ENCODE measurements around the gene WDR46. TPM values are rescaled to one million over a fixed set of nuclear protein-coding genes. Genes with fewer than 3 reads are reported as not detected.
A peak's percentile ranks its signal among the peaks of the same experiment; 100 is the strongest.

The WDR46 gene
- total RNA-seq, 1 donor from 2014 or later: 63.7 TPM

DNA sequence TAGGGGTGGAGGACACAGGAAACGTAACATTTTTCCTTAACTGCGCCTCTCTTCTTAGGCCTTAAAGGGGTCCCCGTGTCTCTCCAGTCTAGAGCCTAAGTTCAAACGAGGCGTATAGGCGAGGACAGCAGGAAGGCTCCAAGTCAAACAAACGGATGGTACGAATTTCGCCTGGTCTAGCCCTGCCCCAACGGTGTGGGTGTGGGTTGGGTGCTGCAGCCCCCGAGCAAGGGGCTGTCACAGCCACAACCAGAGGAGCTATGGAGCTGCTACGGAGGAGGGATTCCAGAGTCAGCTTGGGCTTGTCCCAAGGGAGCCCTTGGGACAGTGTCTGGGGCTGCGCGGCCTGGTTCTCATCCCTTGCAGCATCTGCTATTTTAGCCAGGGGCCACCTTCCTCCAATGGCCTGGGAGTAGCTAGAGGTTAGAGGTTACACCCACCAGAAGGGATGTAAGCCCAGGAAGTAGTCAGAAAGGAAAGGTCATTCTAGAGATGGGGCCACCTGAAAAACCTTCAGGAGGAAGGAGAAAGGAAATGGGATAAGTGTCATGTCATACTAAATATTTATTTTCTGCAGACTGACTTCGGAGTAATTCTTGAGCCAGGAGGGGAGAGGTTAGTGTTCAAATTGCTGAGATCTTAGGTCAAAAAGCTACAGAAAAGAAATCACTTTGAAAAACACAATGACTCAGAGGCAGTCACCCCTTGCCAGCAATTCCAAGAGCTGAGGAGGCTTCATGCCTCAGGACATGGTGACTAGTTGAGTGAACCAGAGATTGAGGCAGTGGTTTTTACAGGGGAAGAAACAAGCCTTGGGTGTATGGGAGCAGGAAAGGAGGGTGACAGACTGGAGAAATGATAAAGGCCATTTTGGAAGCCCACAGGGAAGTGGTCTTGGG is 39.1 kb downstream of the WDR46 start:
- H3K27ac ChIP-seq (ENCODE audit: low read depth, low read length): peak overlapping the region; percentile 83
- peak overlapping the region; percentile 83 for H2AFZ ChIP-seq (ENCODE audit: low read depth, low read length)
- Mint-ChIP-seq H3K9me3 (ENCODE audit: unreplicated experiment) (peaks cover 4% of the 10 kb centered on the region), H3K27me3 (ENCODE audit: low read depth, unreplicated experiment) (peaks cover 3% of the 10 kb centered on the region), H3K27ac (ENCODE audit: unreplicated experiment) (peak overlapping the region; percentile 89), H3K4me3 (ENCODE audit: unreplicated experiment) (peak overlapping the region; percentile 84), H3K4me1 (ENCODE audit: low read depth, unreplicated experiment) (peaks cover 26% of the 10 kb centered on the region), H3K36me3 (ENCODE audit: low read depth, unreplicated experiment) (peaks cover 8% of the 10 kb centered on the region)
- peak overlapping the region; percentile 88 for H3K9ac ChIP-seq (ENCODE audit: low read length)
- peaks cover 6% of the 10 kb centered on the region for H3K36me3 ChIP-seq (ENCODE audit: insufficient read depth, low read length)
- TF ChIP-seq, protein P1, sequence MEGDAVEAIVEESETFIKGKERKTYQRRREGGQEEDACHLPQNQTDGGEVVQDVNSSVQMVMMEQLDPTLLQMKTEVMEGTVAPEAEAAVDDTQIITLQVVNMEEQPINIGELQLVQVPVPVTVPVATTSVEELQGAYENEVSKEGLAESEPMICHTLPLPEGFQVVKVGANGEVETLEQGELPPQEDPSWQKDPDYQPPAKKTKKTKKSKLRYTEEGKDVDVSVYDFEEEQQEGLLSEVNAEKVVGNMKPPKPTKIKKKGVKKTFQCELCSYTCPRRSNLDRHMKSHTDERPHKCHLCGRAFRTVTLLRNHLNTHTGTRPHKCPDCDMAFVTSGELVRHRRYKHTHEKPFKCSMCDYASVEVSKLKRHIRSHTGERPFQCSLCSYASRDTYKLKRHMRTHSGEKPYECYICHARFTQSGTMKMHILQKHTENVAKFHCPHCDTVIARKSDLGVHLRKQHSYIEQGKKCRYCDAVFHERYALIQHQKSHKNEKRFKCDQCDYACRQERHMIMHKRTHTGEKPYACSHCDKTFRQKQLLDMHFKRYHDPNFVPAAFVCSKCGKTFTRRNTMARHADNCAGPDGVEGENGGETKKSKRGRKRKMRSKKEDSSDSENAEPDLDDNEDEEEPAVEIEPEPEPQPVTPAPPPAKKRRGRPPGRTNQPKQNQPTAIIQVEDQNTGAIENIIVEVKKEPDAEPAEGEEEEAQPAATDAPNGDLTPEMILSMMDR (IDR thresholded peaks at IDR 0.05; ENCODE audit: insufficient read depth, low read depth, low read length): no peak
- TF ChIP-seq EZH2 (IDR thresholded peaks at IDR 0.05; ENCODE audit: insufficient read depth, low read length): no peak
- no peaks in the 10 kb centered on the region for H3K27me3 ChIP-seq (ENCODE audit: insufficient read depth, low read length)
- DNase-seq (ENCODE audit: low read depth) (peak; percentile 76), FAIRE-seq (peak; percentile 34)
- H3K4me3 ChIP-seq (ENCODE audit: insufficient read depth, low read depth, low read length): peak overlapping the region; percentile 64
- H3K79me2 ChIP-seq (ENCODE audit: insufficient read depth, low read length): no peaks in the 10 kb centered on the region
- H3K4me2 ChIP-seq (ENCODE audit: low read length): peak overlapping the region; percentile 99
- H3K9me3 ChIP-seq (ENCODE audit: insufficient read depth, low read depth, low read length): no peaks in the 10 kb centered on the region
- peaks cover 3% of the 10 kb centered on the region for H4K20me1 ChIP-seq (ENCODE audit: insufficient read depth, low read length)
- H3K4me1 ChIP-seq (ENCODE audit: insufficient read depth, low read length): peaks cover 31% of the 10 kb centered on the region

DNA sequence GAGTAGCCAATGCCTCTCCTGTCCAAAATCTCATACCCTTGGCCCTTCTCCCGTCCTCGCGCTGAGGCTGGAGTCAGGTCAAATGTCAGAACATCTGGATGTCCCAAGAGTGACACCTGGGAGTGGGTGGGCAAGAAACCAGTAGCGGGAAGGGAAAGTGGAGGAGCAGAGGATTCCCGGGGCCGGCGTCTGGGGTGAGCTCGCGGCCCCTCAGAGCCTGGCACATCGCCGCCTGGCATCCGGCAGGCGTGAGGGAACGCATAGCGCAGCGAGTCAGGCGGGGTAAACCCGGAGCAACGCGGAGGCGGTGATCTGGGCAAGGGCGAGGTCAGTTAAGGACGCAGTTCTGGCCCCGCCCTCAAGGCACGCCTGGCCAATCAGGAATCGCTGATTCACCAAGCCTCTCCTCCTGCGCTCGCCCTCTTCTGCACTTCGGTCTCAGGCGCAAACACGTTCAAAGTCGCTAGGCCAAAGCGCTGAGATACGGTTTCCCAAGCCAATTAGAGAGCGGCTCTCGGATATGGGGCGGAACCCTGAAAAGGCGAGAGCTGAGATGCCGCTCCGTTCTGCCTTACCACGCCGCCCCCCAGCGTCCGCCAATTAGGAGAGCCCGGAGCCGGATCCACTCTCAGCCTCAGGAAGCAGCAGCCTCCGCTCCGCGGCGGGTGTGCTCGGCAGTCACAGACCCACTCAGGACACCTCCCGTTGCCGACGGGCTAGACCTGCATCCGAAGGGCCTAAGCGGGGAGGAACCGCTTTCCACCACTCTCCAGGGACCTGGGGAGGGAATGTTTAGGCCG is 39.9 kb downstream of the WDR46 start:
- Histone ChIP-seq H3K9ac (ENCODE audit: low read length) (peak overlapping the region; percentile 88), H3K79me2 (ENCODE audit: insufficient read depth, low read length) (no peaks in the 10 kb centered on the region), H4K20me1 (ENCODE audit: insufficient read depth, low read length) (peaks cover 3% of the 10 kb centered on the region), H3K36me3 (ENCODE audit: insufficient read depth, low read length) (peaks cover 6% of the 10 kb centered on the region), H2AFZ (ENCODE audit: low read depth, low read length) (peak overlapping the region; percentile 83), H3K4me3 (ENCODE audit: insufficient read depth, low read depth, low read length) (peak overlapping the region; percentile 68), H3K4me2 (ENCODE audit: low read length) (peak overlapping the region; percentile 99), H3K4me1 (ENCODE audit: insufficient read depth, low read length) (peaks cover 31% of the 10 kb centered on the region), H3K27ac (ENCODE audit: low read depth, low read length) (peak overlapping the region; percentile 83), H3K9me3 (ENCODE audit: insufficient read depth, low read depth, low read length) (no peaks in the 10 kb centered on the region), H3K27me3 (ENCODE audit: insufficient read depth, low read length) (no peaks in the 10 kb centered on the region)
- Mint-ChIP-seq H3K36me3 (ENCODE audit: low read depth, unreplicated experiment) (peaks cover 8% of the 10 kb centered on the region), H3K27ac (ENCODE audit: unreplicated experiment) (peak overlapping the region; percentile 89), H3K4me3 (ENCODE audit: unreplicated experiment) (peak overlapping the region; percentile 84), H3K4me1 (ENCODE audit: low read depth, unreplicated experiment) (peaks cover 26% of the 10 kb centered on the region), H3K9me3 (ENCODE audit: unreplicated experiment) (peaks cover 4% of the 10 kb centered on the region), H3K27me3 (ENCODE audit: low read depth, unreplicated experiment) (peaks cover 3% of the 10 kb centered on the region)
- FAIRE-seq (peak; percentile 49), DNase-seq (ENCODE audit: low read depth) (peak; percentile 98)
- TF ChIP-seq EZH2 (IDR thresholded peaks at IDR 0.05; ENCODE audit: insufficient read depth, low read length): no peak
- TF ChIP-seq, protein P1 (IDR thresholded peaks at IDR 0.05; ENCODE audit: insufficient read depth, low read depth, low read length): no peak
